ENCODE measurements around the gene RINT1. TPM values are rescaled to one million over a fixed set of nuclear protein-coding genes. Genes with fewer than 3 reads are reported as not detected.

The RINT1 gene
- total and polyA plus RNA-seq, 2 experiments from 2014 or later: 8.2 to 10.7 TPM

GRCh38 chr7:105610165-105610930 is 78.3 kb downstream of the RINT1 start:
- no peaks in the 10 kb centered on the region for H3K36me3 ChIP-seq (replicated peaks; ENCODE audit: insufficient read depth, low read depth)
- no peak overlapping the region for H2AFZ ChIP-seq
- no peaks in the 10 kb centered on the region for H3K27me3 ChIP-seq
- no peaks in the 10 kb centered on the region for H3K79me2 ChIP-seq
- H3K9me3 ChIP-seq (ENCODE audit: low read depth): no peaks in the 10 kb centered on the region
- H4K20me1 ChIP-seq (ENCODE audit: insufficient read depth, poor library complexity, severe bottlenecking): no peaks in the 10 kb centered on the region
- WGBS (ENCODE audit: low lambda C conversion rate, missing lambda C conversion rate): 92% methylated on average over 7 of the region's 8 CpGs
- no peak overlapping the region for H3K4me2 ChIP-seq
- DNase-seq (ENCODE audit: low spot score): no peak
- no peaks in the 10 kb centered on the region for H3K9me2 ChIP-seq (replicated peaks; ENCODE audit: insufficient read depth)
- no peak overlapping the region for H3K4me3 ChIP-seq
- H3K27ac ChIP-seq: no peak overlapping the region
- H3K4me1 ChIP-seq (ENCODE audit: insufficient read depth): no peaks in the 10 kb centered on the region
- TF ChIP-seq EZH2phosphoT487 (IDR thresholded peaks at IDR 0.05; ENCODE audit: low read depth, severe bottlenecking, unreplicated experiment) (no peak), EZH2 (IDR thresholded peaks at IDR 0.05; ENCODE audit: borderline replicate concordance) (no peak), CTCF (IDR thresholded peaks at IDR 0.05; ENCODE audit: poor library complexity) (no peak)

DNA sequence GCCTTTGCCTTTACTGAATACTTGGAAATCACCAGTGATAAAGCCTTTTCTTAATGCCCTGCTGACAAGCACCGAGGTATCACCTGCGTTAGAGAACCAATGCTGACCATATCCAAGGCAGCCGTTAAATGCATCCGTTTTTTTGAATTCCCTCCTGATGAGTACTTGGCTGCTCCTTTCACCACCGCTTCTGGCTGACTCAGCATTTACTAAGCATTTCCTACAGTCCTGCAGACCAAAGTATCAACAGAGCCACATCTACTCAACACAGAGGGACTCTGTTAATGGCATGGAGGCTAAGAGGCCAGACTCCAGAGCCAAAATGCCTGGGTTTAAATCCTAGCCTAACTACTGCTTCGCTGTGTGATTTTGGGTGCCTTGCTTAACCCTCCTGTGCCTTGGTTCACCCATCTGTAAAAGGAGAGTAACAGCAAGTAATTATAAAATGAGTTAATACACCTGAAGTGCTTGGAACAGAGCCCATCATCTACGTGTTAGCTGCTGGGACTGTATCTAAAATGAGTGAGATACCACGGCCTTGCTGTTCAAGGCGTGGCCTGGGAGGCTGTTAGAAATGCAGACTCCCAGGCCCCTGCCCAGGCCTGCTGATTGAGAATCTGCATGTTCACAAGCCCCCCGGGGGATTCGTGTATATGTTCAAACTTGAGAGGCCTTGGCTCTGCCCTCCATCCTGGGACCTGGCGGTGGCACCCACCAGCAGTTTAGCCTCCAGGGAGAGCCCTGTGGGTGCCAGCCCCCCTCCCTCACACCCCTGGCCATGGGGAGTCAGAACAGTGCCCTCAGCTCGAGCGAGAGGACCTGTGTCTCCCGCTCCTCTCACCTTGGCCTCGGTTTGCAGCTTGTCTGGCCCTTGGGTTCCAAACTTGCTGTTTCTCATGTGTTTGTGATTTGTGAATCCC is 80.1 kb downstream of the RINT1 start:
- TF ChIP-seq EZH2 (IDR thresholded peaks at IDR 0.05; ENCODE audit: borderline replicate concordance) (no peak), CTCF (IDR thresholded peaks at IDR 0.05; ENCODE audit: poor library complexity) (no peak), EZH2phosphoT487 (IDR thresholded peaks at IDR 0.05; ENCODE audit: low read depth, severe bottlenecking, unreplicated experiment) (no peak)
- no peaks in the 10 kb centered on the region for H3K9me2 ChIP-seq (replicated peaks; ENCODE audit: insufficient read depth)
- no peak for DNase-seq (ENCODE audit: low spot score)

GRCh38 chr7:105612806-105613205 is 80.8 kb downstream of the RINT1 start:
- Histone ChIP-seq H3K4me2 (no peak overlapping the region), H2AFZ (no peak overlapping the region), H3K9me3 (ENCODE audit: low read depth) (no peaks in the 10 kb centered on the region), H3K9me2 (replicated peaks; ENCODE audit: insufficient read depth) (no peaks in the 10 kb centered on the region), H3K79me2 (no peaks in the 10 kb centered on the region), H3K4me3 (no peak overlapping the region), H3K36me3 (replicated peaks; ENCODE audit: insufficient read depth, low read depth) (no peaks in the 10 kb centered on the region), H3K4me1 (ENCODE audit: insufficient read depth) (no peaks in the 10 kb centered on the region), H3K27me3 (no peaks in the 10 kb centered on the region), H3K27ac (no peak overlapping the region), H4K20me1 (ENCODE audit: insufficient read depth, poor library complexity, severe bottlenecking) (no peaks in the 10 kb centered on the region)
- no peak for DNase-seq (ENCODE audit: low spot score)
- 93% methylated on average over 9 of the region's 9 CpGs for WGBS (ENCODE audit: low lambda C conversion rate, missing lambda C conversion rate)
- no peak for TF ChIP-seq EZH2 (IDR thresholded peaks at IDR 0.05; ENCODE audit: borderline replicate concordance)
- no peak for TF ChIP-seq CTCF (IDR thresholded peaks at IDR 0.05; ENCODE audit: poor library complexity)
- no peak for TF ChIP-seq EZH2phosphoT487 (IDR thresholded peaks at IDR 0.05; ENCODE audit: low read depth, severe bottlenecking, unreplicated experiment)

More for the DNA sequence above, 80.1 kb downstream of the RINT1 start:
- Histone ChIP-seq H3K36me3 (replicated peaks; ENCODE audit: insufficient read depth, low read depth) (no peaks in the 10 kb centered on the region), H2AFZ (no peak overlapping the region), H3K27ac (no peak overlapping the region), H3K9me3 (ENCODE audit: low read depth) (no peaks in the 10 kb centered on the region), H4K20me1 (ENCODE audit: insufficient read depth, poor library complexity, severe bottlenecking) (no peaks in the 10 kb centered on the region), H3K4me3 (no peak overlapping the region), H3K79me2 (no peaks in the 10 kb centered on the region), H3K4me2 (no peak overlapping the region), H3K4me1 (ENCODE audit: insufficient read depth) (no peaks in the 10 kb centered on the region), H3K27me3 (no peaks in the 10 kb centered on the region)
- 89% methylated on average over 16 of the region's 16 CpGs for WGBS (ENCODE audit: low lambda C conversion rate, missing lambda C conversion rate)
